ENCODE measurements around the gene RPTOR.
"Not testable (repeated sequence)": the region's sequence is repeated elsewhere in the genome, so short reads cannot be mapped to it uniquely, and the experiment has no call there.

DNA sequence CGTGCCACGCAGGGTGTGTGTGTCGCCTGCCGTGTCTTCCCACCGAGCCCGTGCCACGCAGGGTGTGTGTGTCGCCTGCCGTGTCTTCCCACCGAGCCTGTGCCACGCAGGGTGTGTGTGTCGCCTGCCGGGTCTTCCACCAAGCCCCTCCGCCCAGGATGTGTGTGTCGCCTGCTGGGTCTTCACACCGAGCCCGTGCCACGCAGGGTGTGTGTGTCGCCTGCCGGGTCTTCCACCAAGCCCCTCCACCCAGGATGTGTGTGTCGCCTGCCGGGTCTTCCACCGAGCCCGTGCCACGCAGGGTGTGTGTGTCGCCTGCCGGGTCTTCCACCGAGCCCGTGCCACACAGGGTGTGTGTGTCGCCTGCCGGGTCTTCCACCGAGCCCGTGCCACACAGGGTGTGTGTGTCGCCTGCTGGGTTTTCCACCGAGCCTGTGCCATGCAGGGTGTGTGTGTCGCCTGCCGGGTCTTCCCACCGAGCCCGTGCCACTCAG lies 331.9 kb downstream of the RPTOR start:
- TF ChIP-seq TAF1, POLR2AphosphoS5, POLR2A (IDR thresholded peaks at IDR 0.05; ENCODE audit: low read depth, low read length): not testable (repeated sequence)

Data from GM12891 (cell line).